ENCODE results near the gene MDGA2. TPM values are rescaled to one million over a fixed set of nuclear protein-coding genes. Genes with fewer than 3 reads are reported as not detected.

Gene MDGA2
- total RNA-seq, 4 donors from 2014 or later = not detected

GRCh38 chr14:46818147-46818546 is 857.3 kb downstream of the MDGA2 start:
- DNase-seq = no peak
- Histone ChIP-seq H3K4me1 (no peaks in the 10 kb centered on the region), H3K27ac (no peak overlapping the region), H3K9me3 (no peaks in the 10 kb centered on the region), H3K27me3 (no peaks in the 10 kb centered on the region), H3K4me3 (no peak overlapping the region), H3K36me3 (no peaks in the 10 kb centered on the region)
- TF ChIP-seq POLR2A (IDR thresholded peaks at IDR 0.05) (no peak), CTCF (IDR thresholded peaks at IDR 0.05) (no peak)

- Histone ChIP-seq H3K27ac (no peak overlapping the region), H3K27me3 (no peaks in the 10 kb centered on the region), H3K4me3 (no peak overlapping the region), H3K9me3 (no peaks in the 10 kb centered on the region), H3K4me1 (no peaks in the 10 kb centered on the region), H3K36me3 (no peaks in the 10 kb centered on the region)
- DNase-seq = no peak
- TF ChIP-seq CTCF (IDR thresholded peaks at IDR 0.05) = no peak
- no peak for TF ChIP-seq POLR2A (IDR thresholded peaks at IDR 0.05)
These were observed 882.3 kb downstream of the MDGA2 start for GRCh38 chr14:46793144-46793543.

Small RNA genes within 50 kb of the gene (small RNA-seq; reads per million reads assigned to genes)
- 0 reads per million in 2 donors for gene RF00402

All from Peyer's patch (tissue), 4 donors.